ENCODE measurements around the gene PAXX. TPM values are rescaled to one million over a fixed set of nuclear protein-coding genes. Genes with fewer than 3 reads are reported as not detected.

PAXX gene
- total and polyA plus RNA-seq, 2 donors (not counting 1 experiment from before 2014, with no cell fraction given): 74.8 to 167 TPM

GRCh38 chr9:136944519-136945332 lies 47.5 kb upstream of the PAXX start, which contains the start of the genes C8G and FBXW5:
TSS of gene C8G (plus strand) at chr9:136945243. CDS start at chr9:136945321, 78 bp downstream.
TSS of gene FBXW5 (minus strand) at chr9:136944738. CDS start at chr9:136944083, 655 bp downstream.
- peak within 1 kb of the TSS; percentile 87 for H3K27ac Mint-ChIP-seq
- peak within 1 kb of the TSS; percentile 60 for H2AFZ ChIP-seq (ENCODE audit: insufficient read depth, low read depth, low read length, poor library complexity, severe bottlenecking)

More at GRCh38 chr9:136944519-136945332, 47.5 kb upstream of the PAXX start, which contains the start of the genes C8G and FBXW5:
- Histone ChIP-seq H3K4me3 (ENCODE audit: control extremely low read depth in 1 of 5, extremely low read depth in 1 of 5, insufficient read depth in 1 of 5, low read depth in 2 of 5, low read length in 4 of 5) (peak within 1 kb of the TSS; percentile 47 to 72 (median 63)), H3K27ac (ENCODE audit: low read length in 2 of 2) (peak within 1 kb of the TSS in 1 of 2 donors; percentile 48), H3K9me3 (ENCODE audit: control extremely low read depth in 1 of 3, control insufficient read depth in 2 of 3, insufficient read depth in 1 of 3, low read length in 2 of 3) (no peaks in the 10 kb centered on the region), H4K20me1 (ENCODE audit: control insufficient read depth, insufficient read depth, low read length, poor library complexity, severe bottlenecking) (peaks cover 44% of the 10 kb centered on the region), H3K27me3 (replicated peaks in 1 of 4; ENCODE audit: control extremely low read depth in 1 of 4, control insufficient read depth in 3 of 4, insufficient read depth in 4 of 4, low read length in 3 of 4) (no peaks in the 10 kb centered on the region), H3K9ac (ENCODE audit: low read length) (peak within 1 kb of the TSS; percentile 69), H3K4me2 (replicated peaks; ENCODE audit: low read depth, low read length, poor library complexity, severe bottlenecking) (peak within 1 kb of the TSS; percentile 81), H3K36me3 (replicated peaks in 1 of 2; ENCODE audit: control extremely low read depth in 1 of 2, control insufficient read depth in 1 of 2, extremely low read depth in 1 of 2, insufficient read depth in 2 of 2, low read length in 1 of 2) (peaks cover 2 to 31% of the 10 kb centered on the region in 2 experiments), H3K79me2 (ENCODE audit: control insufficient read depth, insufficient read depth, low read length) (peaks cover 22% of the 10 kb centered on the region), H3K4me1 (ENCODE audit: control insufficient read depth in 2 of 2, insufficient read depth in 2 of 2, low read length in 2 of 2) (peaks cover 11 to 22% of the 10 kb centered on the region in 2 donors)
- peaks cover 12% of the 10 kb centered on the region for H3K4me1 Mint-ChIP-seq
- H3K27me3 Mint-ChIP-seq: no peaks in the 10 kb centered on the region
- WGBS (ENCODE audit: insufficient coverage): 4% methylated on average over 74 of the region's 74 CpGs
- ChIA-PET POLR2A (interaction anchor here (0.6 to 1.0 kb wide), 2 partner anchors 47 to 65 kb away, joined by 3 read pairs; no protein-coding TSS in a partner anchor), CTCF (interaction anchor here (1.0 to 2.4 kb wide), 7 partner anchors 48 to 139 kb away, joined by 3 to 10 read pairs (median 6); partner anchors contain the start of genes AJM1 and PAXX)
- H3K4me3 Mint-ChIP-seq: peak within 1 kb of the TSS; percentile 80
- no peak for TF ChIP-seq EZH2 (IDR thresholded peaks at IDR 0.05; ENCODE audit: borderline replicate concordance, insufficient read depth, low read depth, low read length, poor library complexity, severe bottlenecking)
- TF ChIP-seq, protein P1, sequence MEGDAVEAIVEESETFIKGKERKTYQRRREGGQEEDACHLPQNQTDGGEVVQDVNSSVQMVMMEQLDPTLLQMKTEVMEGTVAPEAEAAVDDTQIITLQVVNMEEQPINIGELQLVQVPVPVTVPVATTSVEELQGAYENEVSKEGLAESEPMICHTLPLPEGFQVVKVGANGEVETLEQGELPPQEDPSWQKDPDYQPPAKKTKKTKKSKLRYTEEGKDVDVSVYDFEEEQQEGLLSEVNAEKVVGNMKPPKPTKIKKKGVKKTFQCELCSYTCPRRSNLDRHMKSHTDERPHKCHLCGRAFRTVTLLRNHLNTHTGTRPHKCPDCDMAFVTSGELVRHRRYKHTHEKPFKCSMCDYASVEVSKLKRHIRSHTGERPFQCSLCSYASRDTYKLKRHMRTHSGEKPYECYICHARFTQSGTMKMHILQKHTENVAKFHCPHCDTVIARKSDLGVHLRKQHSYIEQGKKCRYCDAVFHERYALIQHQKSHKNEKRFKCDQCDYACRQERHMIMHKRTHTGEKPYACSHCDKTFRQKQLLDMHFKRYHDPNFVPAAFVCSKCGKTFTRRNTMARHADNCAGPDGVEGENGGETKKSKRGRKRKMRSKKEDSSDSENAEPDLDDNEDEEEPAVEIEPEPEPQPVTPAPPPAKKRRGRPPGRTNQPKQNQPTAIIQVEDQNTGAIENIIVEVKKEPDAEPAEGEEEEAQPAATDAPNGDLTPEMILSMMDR (IDR thresholded peaks at IDR 0.05): peak; percentile 90
- ATAC-seq (ENCODE audit: low read depth): peak; percentile 91
- H3K9me3 Mint-ChIP-seq (ENCODE audit: insufficient read depth): no peaks in the 10 kb centered on the region
- intact Hi-C loops (cut with micrococcal nuclease): loop anchor here (1.0 to 2.0 kb wide), 6 partner anchors 42 to 154 kb away; partner anchors contain the start of genes PAXX, PHPT1, TMEM141 and TRAF2
- peak; percentile 96 for DNase-seq
